NT2/D1 (cell line): ENCODE measurements around the gene ZPBP.

ENCODE experiments used
- SUZ12 ChIP-seq: IDR thresholded peaks from 2 replicates; pipeline ENCODE4 v1.6.1; 2011; ENCODE audit not compliant: insufficient read length, insufficient read depth; ENCODE audit errors: extremely low read depth
- YY1 ChIP-seq: IDR thresholded peaks from 2 replicates; pipeline ENCODE4 v1.6.1; 2011; ENCODE audit not compliant: insufficient read length, insufficient read depth

DNA sequence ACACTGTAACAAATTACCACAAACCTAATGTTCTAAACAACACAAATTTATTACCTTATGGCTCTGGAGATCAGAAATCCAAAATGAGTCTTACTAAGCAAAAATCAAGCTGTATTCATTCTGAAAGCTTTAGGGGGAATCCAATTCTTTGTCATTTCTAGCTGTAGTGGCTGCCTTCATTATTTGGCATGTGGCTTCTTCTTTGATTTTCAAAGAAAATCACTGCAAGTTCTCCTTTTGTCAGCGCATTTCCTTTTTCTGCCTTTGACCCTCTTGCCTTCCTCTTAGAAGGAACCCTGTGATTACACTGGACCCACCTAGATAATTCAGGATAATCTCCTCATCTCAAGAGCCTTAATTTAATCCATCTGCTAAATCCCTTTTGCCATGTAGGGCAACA lies 36.9 kb downstream of the ZPBP start:
- no peak for TF ChIP-seq SUZ12
- no peak for TF ChIP-seq YY1
